Activated CD4-positive, alpha-beta memory T cell treated with anti-CD3 and anti-CD28 coated beads for 36 hours (primary cell): Measurements from ENCODE around the gene LTB. TPM values are rescaled to one million over a fixed set of nuclear protein-coding genes. Genes with fewer than 3 reads are reported as not detected.

Source experiments
- CTCF ChIA-PET: fragments of 350-600 bp; sonication (Branson Sonifier 250); formaldehyde crosslinking; loops from one replicate; lab custom pipeline; 2021; ENCODE audit warnings: antibody characterized with exemption, inconsistent platforms; lab: Charles Lee
- POLR2A ChIA-PET: fragments of 350-600 bp; sonication (Branson Sonifier 250); formaldehyde crosslinking; loops from one replicate; lab custom pipeline; 2021; ENCODE audit warnings: antibody characterized with exemption; lab: Charles Lee
- DNase-seq: peaks from one replicate; pipeline ENCODE4 v3.0.0-alpha.2; 2020
- H3K27ac Mint-ChIP-seq: one replicate; pipeline ENCODE4 v1.8.0; 2021; ENCODE audit warnings: mixed read lengths
- H3K27me3 Mint-ChIP-seq: one replicate; pipeline ENCODE4 v1.8.0; 2021; ENCODE audit warnings: mixed read lengths
- H3K36me3 Mint-ChIP-seq: one replicate; pipeline ENCODE4 v1.8.0; 2021; ENCODE audit warnings: mixed read lengths
- H3K4me1 Mint-ChIP-seq: one replicate; pipeline ENCODE4 v1.8.0; 2021; ENCODE audit warnings: low read depth, mixed read lengths
- H3K4me3 Mint-ChIP-seq: one replicate; pipeline ENCODE4 v1.8.0; 2021; ENCODE audit warnings: mild to moderate bottlenecking, mixed read lengths
- H3K9me3 Mint-ChIP-seq: one replicate; pipeline ENCODE4 v1.8.0; 2021; ENCODE audit warnings: mixed read lengths
- intact Hi-C: fragments of 100-400 bp; cut with micrococcal nuclease; formaldehyde crosslinking; loops from one replicate; pipeline ENCODE4 v1.15.1; 2023
- total RNA-seq, 2 experiments: library from RNA; stranded (reverse); gene quantifications; one replicate each; pipeline ENCODE4 v1.2.3, GENCODE V29; 2021

LTB gene, protein sequence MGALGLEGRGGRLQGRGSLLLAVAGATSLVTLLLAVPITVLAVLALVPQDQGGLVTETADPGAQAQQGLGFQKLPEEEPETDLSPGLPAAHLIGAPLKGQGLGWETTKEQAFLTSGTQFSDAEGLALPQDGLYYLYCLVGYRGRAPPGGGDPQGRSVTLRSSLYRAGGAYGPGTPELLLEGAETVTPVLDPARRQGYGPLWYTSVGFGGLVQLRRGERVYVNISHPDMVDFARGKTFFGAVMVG
- total RNA-seq: 100 to 1,000 TPM; 161 to 164 TPM

DNA sequence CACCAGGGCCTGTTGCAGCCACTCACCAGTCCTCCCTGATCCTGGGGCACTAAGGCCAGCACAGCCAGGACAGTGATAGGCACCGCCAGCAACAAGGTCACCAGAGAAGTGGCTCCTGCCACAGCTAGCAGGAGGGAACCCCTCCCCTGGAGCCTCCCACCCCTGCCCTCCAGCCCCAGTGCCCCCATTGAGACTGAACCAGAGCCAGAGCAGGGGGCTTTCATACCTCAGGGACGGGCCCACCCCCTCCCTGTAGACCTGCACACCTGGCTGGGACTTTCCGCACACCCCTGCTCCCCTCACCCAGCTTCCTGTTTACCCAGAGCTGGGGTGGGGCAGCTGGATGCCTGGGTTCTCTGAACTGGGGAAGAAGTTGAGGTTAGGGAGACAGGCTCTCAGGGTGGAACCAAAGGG lies at the start of gene LTB:
TSS of gene LTB (minus strand) at position 195 of the 414 bp plus-strand sequence. CDS start at position 188, 7 bp downstream.
- H3K27me3 Mint-ChIP-seq: no peaks in the 10 kb centered on the region
- H3K4me3 Mint-ChIP-seq: peak within 1 kb of the TSS; percentile 97
- DNase-seq: peak; percentile 71
- CTCF ChIA-PET: interaction anchor here (0.8 to 28.8 kb wide), 7 partner anchors 8 to 90 kb away, joined by 3 to 1658 read pairs (median 21); partner anchors contain the start of genes ATP6V1G2, DDX39B, LST1 and LTA
- H3K9me3 Mint-ChIP-seq: no peaks in the 10 kb centered on the region
- H3K27ac Mint-ChIP-seq: peak within 1 kb of the TSS; percentile 92
- intact Hi-C loops: no loop called here
- peaks cover 58% of the 10 kb centered on the region for H3K4me1 Mint-ChIP-seq
- POLR2A ChIA-PET: interaction anchor here (0.6 to 18.2 kb wide), 7 partner anchors 10 to 70 kb away, joined by 3 to 259 read pairs (median 115); partner anchors contain the start of genes ATP6V1G2, LTA, NCR3 and NFKBIL1
- H3K36me3 Mint-ChIP-seq: peaks cover 36% of the 10 kb centered on the region

DNA sequence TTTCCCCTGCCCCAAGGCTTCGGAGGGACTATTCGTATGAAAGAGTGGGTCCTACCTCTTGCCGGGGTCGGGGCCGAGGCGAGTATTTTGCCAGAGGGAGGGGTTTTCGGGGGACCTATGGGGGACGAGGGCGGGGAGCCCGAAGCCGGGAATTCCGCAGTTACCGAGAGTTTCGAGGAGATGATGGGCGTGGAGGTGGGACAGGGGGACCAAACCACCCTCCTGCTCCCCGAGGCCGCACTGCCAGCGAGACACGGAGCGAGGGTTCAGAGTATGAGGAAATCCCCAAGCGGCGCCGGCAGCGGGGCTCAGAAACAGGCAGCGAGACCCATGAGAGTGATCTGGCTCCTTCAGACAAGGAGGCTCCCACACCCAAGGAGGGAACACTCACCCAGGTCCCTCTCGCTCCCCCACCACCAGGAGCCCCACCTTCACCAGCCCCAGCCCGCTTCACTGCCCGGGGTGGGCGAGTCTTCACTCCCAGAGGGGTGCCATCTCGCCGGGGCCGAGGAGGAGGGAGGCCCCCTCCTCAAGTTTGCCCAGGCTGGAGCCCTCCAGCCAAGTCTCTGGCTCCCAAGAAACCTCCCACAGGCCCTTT lies 49.6 kb upstream of the LTB start:
- H3K27ac Mint-ChIP-seq: no peak overlapping the region
- H3K9me3 Mint-ChIP-seq: no peaks in the 10 kb centered on the region
- intact Hi-C loops: no loop called here
- no peak overlapping the region for H3K4me3 Mint-ChIP-seq
- POLR2A ChIA-PET: interaction anchor here (0.7 to 1.0 kb wide), 2 partner anchors 8 to 21 kb away, joined by 3 read pairs; partner anchors contain the start of gene BAG6
- no peaks in the 10 kb centered on the region for H3K27me3 Mint-ChIP-seq
- CTCF ChIA-PET: no interaction called here
- no peaks in the 10 kb centered on the region for H3K4me1 Mint-ChIP-seq
- DNase-seq: no peak
- peaks cover 72% of the 10 kb centered on the region for H3K36me3 Mint-ChIP-seq

DNA sequence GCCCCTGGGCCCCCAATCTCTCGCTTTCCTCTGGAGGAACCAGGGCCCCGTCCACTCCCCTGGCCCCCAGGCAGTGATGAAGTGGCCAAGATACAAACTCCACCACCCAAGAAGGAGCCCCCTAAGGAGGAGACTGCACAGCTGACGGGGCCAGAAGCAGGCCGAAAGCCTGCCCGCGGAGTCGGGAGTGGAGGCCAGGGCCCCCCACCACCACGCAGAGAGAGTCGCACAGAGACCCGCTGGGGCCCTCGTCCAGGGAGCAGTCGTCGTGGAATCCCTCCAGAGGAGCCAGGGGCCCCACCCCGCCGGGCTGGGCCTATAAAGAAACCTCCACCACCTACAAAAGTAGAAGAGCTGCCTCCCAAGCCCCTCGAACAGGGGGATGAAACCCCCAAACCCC lies 49.0 kb upstream of the LTB start:
- Mint-ChIP-seq H3K27me3 (no peaks in the 10 kb centered on the region), H3K4me3 (no peak overlapping the region), H3K4me1 (no peaks in the 10 kb centered on the region), H3K9me3 (no peaks in the 10 kb centered on the region), H3K36me3 (peaks cover 72% of the 10 kb centered on the region), H3K27ac (no peak overlapping the region)
- intact Hi-C loops: no loop called here
- ChIA-PET CTCF (no interaction called here), POLR2A (interaction anchor here (0.7 to 1.0 kb wide), 2 partner anchors 9 to 21 kb away, joined by 3 read pairs; partner anchors contain the start of gene BAG6)
- DNase-seq: no peak

DNA sequence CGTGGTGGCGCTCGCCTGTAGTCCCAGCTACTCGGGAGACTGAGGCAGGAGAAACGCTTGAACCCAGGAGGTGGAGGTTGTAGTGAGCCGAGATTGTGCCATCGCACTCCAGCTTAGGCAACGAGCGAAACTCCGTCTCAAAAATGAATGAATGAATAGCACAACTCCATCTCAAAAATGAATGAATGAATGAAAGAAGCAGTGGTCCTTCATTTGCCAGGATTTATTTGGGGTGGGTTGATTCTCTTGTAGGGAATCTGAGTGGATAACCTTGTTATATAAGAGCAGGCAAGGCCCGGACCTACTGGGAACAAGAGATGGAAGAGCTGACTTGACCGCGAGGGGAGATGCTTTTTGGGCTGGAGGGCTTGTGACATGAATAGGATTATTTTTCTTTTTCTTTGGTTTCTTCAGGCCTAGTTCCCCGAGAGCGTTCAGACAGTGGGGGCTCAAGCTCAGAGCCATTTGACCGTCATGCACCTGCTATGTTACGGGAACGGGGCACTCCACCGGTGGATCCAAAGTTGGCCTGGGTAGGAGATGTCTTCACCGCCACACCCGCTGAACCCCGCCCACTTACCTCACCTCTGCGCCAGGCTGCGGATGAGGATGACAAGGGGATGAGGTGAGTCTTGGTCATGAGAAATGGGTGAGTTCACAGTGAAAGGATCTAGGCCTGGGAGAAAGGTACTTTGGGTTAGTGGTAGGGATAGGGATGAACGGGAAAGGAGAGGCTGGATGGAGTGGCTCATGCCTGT lies 48.1 kb upstream of the LTB start:
- DNase-seq: no peak
- Mint-ChIP-seq H3K36me3 (peaks cover 74% of the 10 kb centered on the region), H3K27ac (no peak overlapping the region), H3K27me3 (no peaks in the 10 kb centered on the region), H3K4me3 (no peak overlapping the region), H3K4me1 (no peaks in the 10 kb centered on the region), H3K9me3 (no peaks in the 10 kb centered on the region)
- intact Hi-C loops: no loop called here
- ChIA-PET CTCF (no interaction called here), POLR2A (no interaction called here)

DNA sequence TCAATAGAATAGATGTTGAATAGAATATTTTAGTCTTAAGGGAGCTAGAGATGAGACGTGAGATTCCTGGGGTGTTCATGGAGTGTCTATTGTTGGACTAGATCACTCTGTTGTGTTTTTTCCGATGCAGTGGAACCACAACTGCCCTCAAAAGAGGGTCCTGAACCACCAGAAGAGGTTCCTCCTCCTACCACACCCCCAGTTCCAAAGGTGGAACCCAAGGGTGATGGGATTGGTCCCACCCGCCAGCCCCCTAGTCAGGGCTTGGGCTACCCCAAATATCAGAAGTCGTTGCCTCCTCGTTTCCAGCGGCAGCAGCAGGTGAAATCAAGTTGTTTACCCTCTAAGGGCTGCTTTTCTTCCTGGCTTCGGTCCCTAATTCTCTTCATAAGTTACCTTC lies 46.8 kb upstream of the LTB start:
- H3K27ac Mint-ChIP-seq: no peak overlapping the region
- intact Hi-C loops: no loop called here

DNA sequence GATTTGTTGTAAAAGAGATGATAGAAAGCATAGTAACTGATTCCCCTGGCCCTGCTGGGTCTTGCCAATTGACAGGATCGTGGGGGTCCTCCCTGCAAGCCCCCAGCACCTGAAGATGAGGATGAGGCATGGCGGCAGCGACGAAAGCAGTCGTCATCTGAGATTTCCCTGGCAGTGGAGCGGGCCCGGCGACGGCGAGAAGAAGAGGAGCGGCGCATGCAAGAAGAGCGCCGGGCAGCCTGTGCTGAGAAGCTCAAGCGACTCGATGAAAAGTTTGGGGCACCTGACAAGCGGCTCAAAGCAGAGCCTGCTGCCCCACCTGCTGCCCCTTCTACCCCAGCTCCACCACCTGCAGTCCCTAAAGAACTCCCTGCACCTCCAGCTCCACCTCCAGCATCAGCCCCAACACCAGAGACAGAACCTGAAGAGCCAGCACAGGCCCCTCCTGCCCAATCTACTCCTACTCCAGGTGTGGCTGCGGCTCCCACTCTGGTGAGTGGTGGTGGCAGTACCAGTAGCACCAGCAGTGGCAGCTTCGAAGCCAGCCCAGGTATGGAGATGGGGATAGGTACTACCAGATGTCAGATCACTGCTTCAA lies 45.6 kb upstream of the LTB start:
- CTCF ChIA-PET: no interaction called here
- POLR2A ChIA-PET: interaction anchor here (0.7 to 1.5 kb wide), 3 partner anchors 17 to 110 kb away, joined by 3 to 4 read pairs (median 4); partner anchors contain the start of gene BAG6
- H3K4me3 Mint-ChIP-seq: no peak overlapping the region

More for the DNA sequence above, 46.8 kb upstream of the LTB start:
- H3K4me3 Mint-ChIP-seq: no peak overlapping the region
- ChIA-PET POLR2A (interaction anchor here (0.6 kb wide), 1 partner anchor 91 kb away, joined by 3 read pairs; no protein-coding TSS in a partner anchor), CTCF (no interaction called here)
- peaks cover 78% of the 10 kb centered on the region for H3K36me3 Mint-ChIP-seq
- no peaks in the 10 kb centered on the region for H3K27me3 Mint-ChIP-seq
- H3K9me3 Mint-ChIP-seq: no peaks in the 10 kb centered on the region
- no peaks in the 10 kb centered on the region for H3K4me1 Mint-ChIP-seq
- no peak for DNase-seq

DNA sequence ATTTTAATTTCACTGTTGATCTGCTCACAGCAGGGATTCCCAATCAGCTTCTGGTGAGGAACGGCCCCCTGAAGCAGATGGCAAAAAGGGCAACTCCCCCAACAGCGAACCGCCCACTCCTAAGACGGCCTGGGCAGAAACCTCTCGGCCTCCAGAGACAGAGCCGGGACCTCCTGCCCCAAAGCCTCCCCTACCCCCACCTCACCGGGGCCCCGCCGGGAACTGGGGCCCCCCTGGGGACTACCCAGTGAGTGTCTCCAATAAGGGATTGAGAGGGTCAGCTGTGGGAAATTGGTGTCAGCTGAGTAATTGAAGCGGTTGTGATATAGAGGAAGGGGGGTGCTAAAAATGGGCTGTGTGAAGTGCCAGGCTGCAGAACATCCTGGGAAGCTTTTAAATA lies 44.7 kb upstream of the LTB start:
- intact Hi-C loops: no loop called here
- ChIA-PET POLR2A (interaction anchor here (0.6 to 2.0 kb wide), 6 partner anchors 9 to 229 kb away, joined by 3 to 6 read pairs (median 4); partner anchors contain the start of genes BAG6 and LTB), CTCF (no interaction called here)
- no peaks in the 10 kb centered on the region for H3K27me3 Mint-ChIP-seq
- no peaks in the 10 kb centered on the region for H3K9me3 Mint-ChIP-seq
- peaks cover 80% of the 10 kb centered on the region for H3K36me3 Mint-ChIP-seq
- peaks cover 12% of the 10 kb centered on the region for H3K4me1 Mint-ChIP-seq
- DNase-seq: no peak
- H3K4me3 Mint-ChIP-seq: no peak overlapping the region
- H3K27ac Mint-ChIP-seq: no peak overlapping the region

More for the DNA sequence above, 45.6 kb upstream of the LTB start:
- DNase-seq: no peak
- H3K4me1 Mint-ChIP-seq: peaks cover 4% of the 10 kb centered on the region
- no peak overlapping the region for H3K27ac Mint-ChIP-seq
- H3K27me3 Mint-ChIP-seq: no peaks in the 10 kb centered on the region
- intact Hi-C loops: no loop called here
- no peaks in the 10 kb centered on the region for H3K9me3 Mint-ChIP-seq
- H3K36me3 Mint-ChIP-seq: peaks cover 80% of the 10 kb centered on the region

DNA sequence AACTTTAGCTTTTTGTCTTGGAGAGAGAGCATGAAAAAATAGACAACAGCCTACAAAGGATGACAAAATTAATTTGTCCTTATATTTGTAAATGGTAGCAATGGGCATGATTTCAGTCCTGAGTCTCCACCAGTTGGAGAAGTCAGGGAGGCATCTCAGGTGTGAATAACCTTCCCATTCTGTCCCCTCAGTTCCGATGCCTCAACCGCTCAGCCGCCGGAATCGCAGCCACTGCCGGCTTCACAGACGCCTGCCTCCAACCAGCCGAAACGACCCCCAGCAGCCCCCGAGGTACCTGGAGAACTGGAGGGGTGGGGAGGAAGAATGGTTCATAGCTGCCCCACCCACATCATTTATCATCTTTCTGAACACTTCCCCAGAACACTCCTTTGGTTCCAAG lies 41.8 kb upstream of the LTB start:
- no peaks in the 10 kb centered on the region for H3K27me3 Mint-ChIP-seq
- H3K27ac Mint-ChIP-seq: peak overlapping the region; percentile 31
- no peak for DNase-seq
- intact Hi-C loops: no loop called here
- peaks cover 20% of the 10 kb centered on the region for H3K4me1 Mint-ChIP-seq
- H3K4me3 Mint-ChIP-seq: no peak overlapping the region
- ChIA-PET POLR2A (interaction anchor here (0.5 kb wide), 1 partner anchor 46 kb away, joined by 3 read pairs; the partner anchor contains the start of gene LY6G5B), CTCF (interaction anchor here (1.0 kb wide), 1 partner anchor 72 kb away, joined by 4 read pairs; no protein-coding TSS in a partner anchor)
- no peaks in the 10 kb centered on the region for H3K9me3 Mint-ChIP-seq
- H3K36me3 Mint-ChIP-seq: peaks cover 64% of the 10 kb centered on the region

DNA sequence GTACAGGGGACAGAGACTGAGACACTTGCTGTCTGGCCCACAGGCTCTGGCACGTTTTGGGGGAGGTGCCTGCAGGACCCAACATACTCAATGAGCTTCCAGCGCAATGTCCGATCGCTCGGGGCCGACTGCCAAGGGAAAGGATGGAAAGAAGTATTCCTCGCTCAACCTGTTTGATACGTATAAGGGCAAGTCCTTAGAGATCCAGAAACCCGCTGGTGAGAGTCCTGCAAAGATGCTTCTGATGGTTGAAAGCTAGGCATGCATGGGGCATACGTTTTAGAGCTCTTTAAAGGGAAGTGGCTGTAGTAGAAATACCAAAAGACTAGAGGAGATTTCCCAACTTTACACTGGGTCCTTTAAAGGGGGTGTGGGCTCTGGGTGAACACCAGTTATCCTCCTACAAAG lies 40.5 kb upstream of the LTB start:
- peak overlapping the region; percentile 91 for H3K4me3 Mint-ChIP-seq
- no peaks in the 10 kb centered on the region for H3K9me3 Mint-ChIP-seq
- ChIA-PET CTCF (interaction anchor here (0.8 to 1.9 kb wide), 7 partner anchors 24 to 81 kb away, joined by 3 to 9 read pairs (median 3); partner anchors contain the start of genes ATP6V1G2, DDX39B, LTB and NFKBIL1), POLR2A (interaction anchor here (1.1 to 3.5 kb wide), 5 partner anchors 11 to 94 kb away, joined by 3 to 26 read pairs (median 8); partner anchors contain the start of genes BAG6, CSNK2B, GPANK1 and MCCD1)
- peaks cover 27% of the 10 kb centered on the region for H3K4me1 Mint-ChIP-seq
- DNase-seq: no peak
- peak overlapping the region; percentile 98 for H3K27ac Mint-ChIP-seq
- peaks cover 54% of the 10 kb centered on the region for H3K36me3 Mint-ChIP-seq
- H3K27me3 Mint-ChIP-seq: no peaks in the 10 kb centered on the region
- intact Hi-C loops: no loop called here

DNA sequence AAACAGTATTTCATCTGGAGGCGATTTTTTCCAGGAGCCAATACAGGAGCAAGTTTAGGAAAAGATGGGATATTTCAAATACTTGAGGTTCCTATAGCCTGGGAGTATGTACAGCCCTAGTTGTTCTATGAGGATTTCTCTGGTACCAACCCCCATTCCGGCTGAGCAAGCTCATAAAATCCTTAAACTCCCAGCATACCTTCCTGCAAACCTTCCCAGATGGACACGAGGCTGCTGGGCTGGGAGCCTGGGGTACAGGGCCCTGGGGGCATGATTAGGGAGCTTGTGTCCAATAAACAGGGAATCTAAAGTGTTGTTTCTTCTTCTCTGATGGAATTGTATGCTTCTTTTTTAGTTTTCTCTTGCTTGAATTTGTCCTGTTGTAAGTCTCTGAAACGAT lies 39.8 kb upstream of the LTB start:
- Mint-ChIP-seq H3K4me1 (peaks cover 28% of the 10 kb centered on the region), H3K27me3 (no peaks in the 10 kb centered on the region), H3K4me3 (peak overlapping the region; percentile 91), H3K36me3 (peaks cover 47% of the 10 kb centered on the region), H3K9me3 (no peaks in the 10 kb centered on the region), H3K27ac (peak overlapping the region; percentile 98)
- no peak for DNase-seq
- intact Hi-C loops: loop anchor here (2.0 kb wide), 1 partner anchor 53 kb away; no protein-coding TSS in a partner anchor
- POLR2A ChIA-PET: interaction anchor here (0.7 to 3.5 kb wide), 6 partner anchors 12 to 106 kb away, joined by 3 to 26 read pairs (median 6); partner anchors contain the start of genes BAG6, CSNK2B, GPANK1 and MCCD1
- CTCF ChIA-PET: interaction anchor here (0.8 to 1.9 kb wide), 9 partner anchors 22 to 76 kb away, joined by 3 to 9 read pairs (median 3); partner anchors contain the start of genes ATP6V1G2, LTB and NFKBIL1
